Activated T-cell treated with anti-CD3 and anti-CD28 coated beads for 1 hour (primary cell): ENCODE measurements around the gene RALGAPB.
"Not testable (repeated sequence)": the region's sequence is repeated elsewhere in the genome, so short reads cannot be mapped to it uniquely, and the experiment has no call there.

Experiments
- DNase-seq: peaks from one replicate; pipeline ENCODE4 v3.0.0-alpha.2; 2020; ENCODE audit warnings: low read depth

The RALGAPB gene

GRCh38 chr20:38585404-38586180 lies 112.9 kb downstream of the RALGAPB start:
- DNase-seq = no peak

GRCh38 chr20:38586181-38586525 lies 113.5 kb downstream of the RALGAPB start:
- no peak for DNase-seq

GRCh38 chr20:38588303-38588702 lies 115.7 kb downstream of the RALGAPB start:
- DNase-seq = no peak

GRCh38 chr20:38589351-38589750 lies 116.7 kb downstream of the RALGAPB start:
- DNase-seq = no peak

GRCh38 chr20:38589967-38590675 lies 117.5 kb downstream of the RALGAPB start:
- DNase-seq = no peak

- DNase-seq = no peak
Observed at GRCh38 chr20:38590676-38591473, 118.2 kb downstream of the RALGAPB start.

- DNase-seq = no peak
Observed at GRCh38 chr20:38591474-38592410, 119.1 kb downstream of the RALGAPB start.

GRCh38 chr20:38592411-38592790 lies 119.8 kb downstream of the RALGAPB start:
- not testable (repeated sequence) for DNase-seq

GRCh38 chr20:38594281-38594680 lies 121.6 kb downstream of the RALGAPB start:
- DNase-seq = not testable (repeated sequence)

- not testable (repeated sequence) for DNase-seq
Observed at GRCh38 chr20:38595886-38596285, 123.2 kb downstream of the RALGAPB start.

- DNase-seq = no peak
Observed at GRCh38 chr20:38599410-38599882, 126.8 kb downstream of the RALGAPB start.

- DNase-seq = no peak
Observed at GRCh38 chr20:38600057-38600456, 127.4 kb downstream of the RALGAPB start.

- DNase-seq = no peak
Observed at GRCh38 chr20:38601216-38602184, 128.9 kb downstream of the RALGAPB start, which contains the start of gene ARHGAP40. Gene ARHGAP40, plus strand, starts transcription at chr20:38601809.

GRCh38 chr20:38602185-38602581 lies 129.5 kb downstream of the RALGAPB start:
- DNase-seq = no peak

GRCh38 chr20:38603286-38603685 lies 130.6 kb downstream of the RALGAPB start:
- DNase-seq = no peak

- no peak for DNase-seq
Observed at GRCh38 chr20:38604873-38605303, 132.2 kb downstream of the RALGAPB start.

- DNase-seq = no peak
Observed at GRCh38 chr20:38607351-38607750, 134.7 kb downstream of the RALGAPB start.

GRCh38 chr20:38608188-38608587 lies 135.5 kb downstream of the RALGAPB start:
- DNase-seq = no peak

- DNase-seq = no peak
Observed at GRCh38 chr20:38609815-38610214, 137.2 kb downstream of the RALGAPB start.

- DNase-seq = no peak
Observed at GRCh38 chr20:38610521-38610920, 137.9 kb downstream of the RALGAPB start.
